ENCODE data around the gene SAP25.
A peak's percentile ranks its signal among the peaks of the same experiment; 100 is the strongest.
"Not testable (repeated sequence)": the region's sequence is repeated elsewhere in the genome, so short reads cannot be mapped to it uniquely, and the experiment has no call there.

SAP25 gene

GRCh38 chr7:100575746-100576383 lies 2.2 kb upstream of the SAP25 start:
- no peak for DNase-seq (ENCODE audit: low read depth in 2 of 2)

DNA sequence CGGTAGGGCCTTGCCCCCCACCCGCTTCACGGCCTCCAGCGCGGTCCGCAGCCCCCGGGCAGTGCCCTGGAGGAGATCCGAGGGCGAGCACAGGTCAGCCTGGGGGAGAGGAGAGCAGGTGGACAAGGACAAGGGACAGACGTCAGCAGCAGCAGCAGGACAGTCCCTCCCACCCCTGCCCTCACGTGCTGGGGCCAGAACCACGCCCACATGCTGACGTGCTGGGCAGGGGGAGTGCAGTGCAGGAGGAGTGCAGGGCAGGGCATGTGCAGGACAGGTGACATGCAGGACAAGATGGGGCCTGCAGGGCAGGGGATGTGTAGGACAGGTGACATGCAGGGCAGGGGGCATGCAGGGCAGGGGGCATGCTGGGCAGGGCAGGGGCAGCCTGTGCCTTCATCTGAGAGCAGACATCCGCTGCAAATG lies 1.5 kb upstream of the SAP25 start:
- no peak for DNase-seq (ENCODE audit: low read depth in 2 of 2)

DNA sequence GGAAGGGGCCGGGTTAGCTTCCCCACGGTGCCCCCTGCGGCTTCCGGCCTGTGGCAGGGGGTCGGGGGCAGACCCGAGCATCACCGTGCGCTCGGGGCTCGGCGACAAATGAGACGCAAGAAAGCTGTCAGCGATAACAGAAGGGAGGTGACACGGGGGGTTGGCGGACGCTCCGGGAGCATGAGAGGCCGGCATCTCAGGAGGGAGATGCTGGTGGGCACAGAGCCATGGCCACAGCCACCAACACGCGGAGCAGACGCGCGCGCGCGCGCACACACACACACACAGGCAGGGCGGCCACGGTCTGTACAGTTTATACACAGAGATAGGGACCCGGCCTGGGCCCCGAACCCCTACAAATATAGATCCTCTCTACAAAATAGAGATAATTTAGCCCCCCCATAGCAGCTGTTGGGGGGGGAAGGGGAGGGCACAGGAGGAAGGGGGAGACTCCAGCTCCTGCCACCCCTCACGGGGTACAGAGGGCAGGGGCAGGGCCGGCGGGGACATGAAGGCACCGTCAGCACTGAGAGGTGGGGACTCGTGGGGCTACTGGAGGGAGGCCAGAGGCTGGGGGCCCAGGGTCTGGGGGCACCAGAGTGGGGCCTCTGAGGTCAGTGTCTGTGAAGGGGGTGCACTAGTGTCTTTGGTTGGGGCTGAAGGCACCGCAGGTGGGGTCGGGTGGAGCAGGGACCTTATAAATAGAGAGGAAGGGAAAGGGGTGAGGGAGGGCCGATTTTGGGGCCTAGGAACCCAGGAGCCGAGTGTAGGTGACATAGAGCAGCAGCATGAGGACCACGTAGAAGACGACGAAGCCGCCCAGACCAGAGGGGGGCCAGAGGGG lies 884 bp upstream of the SAP25 start:
- DNase-seq (ENCODE audit: low read depth in 2 of 2): no peak

DNA sequence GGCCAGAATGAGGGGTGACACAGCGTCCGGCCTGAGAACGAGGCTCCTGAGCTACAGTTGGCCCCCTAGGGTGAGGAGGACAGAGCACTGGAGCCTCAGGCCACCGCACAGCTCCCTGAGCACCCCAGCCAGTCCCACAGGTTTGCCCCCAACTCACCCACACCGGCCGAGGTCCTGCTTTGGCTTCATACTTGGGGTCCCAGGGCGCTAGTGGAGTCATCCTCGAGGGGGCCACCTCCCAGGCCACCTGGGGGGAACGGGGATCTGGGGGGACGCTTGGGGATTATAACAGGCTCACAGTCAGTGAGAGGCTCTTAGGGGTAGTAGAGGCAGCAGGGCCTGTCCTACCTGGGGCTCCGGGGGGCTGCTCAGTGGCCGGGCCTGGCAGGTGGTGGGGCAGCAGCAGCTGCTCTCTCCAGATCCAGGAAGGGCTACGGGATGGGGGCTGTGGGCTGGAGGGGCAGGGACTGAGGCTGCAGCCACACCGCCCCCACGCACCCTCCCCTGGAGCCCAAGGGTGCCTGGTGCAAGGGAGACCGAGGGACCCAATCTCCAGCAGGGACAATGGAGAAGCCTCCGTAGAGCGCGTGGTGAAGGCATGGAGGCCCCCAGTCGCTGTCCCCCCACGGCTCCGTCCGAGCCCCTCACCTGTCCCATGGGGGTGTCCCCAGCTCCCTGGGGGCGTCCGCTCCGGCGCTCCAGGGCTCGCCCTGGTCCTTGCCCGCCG lies 588 bp downstream of the SAP25 start:
- DNase-seq (ENCODE audit: low read depth in 2 of 2): no peak

DNA sequence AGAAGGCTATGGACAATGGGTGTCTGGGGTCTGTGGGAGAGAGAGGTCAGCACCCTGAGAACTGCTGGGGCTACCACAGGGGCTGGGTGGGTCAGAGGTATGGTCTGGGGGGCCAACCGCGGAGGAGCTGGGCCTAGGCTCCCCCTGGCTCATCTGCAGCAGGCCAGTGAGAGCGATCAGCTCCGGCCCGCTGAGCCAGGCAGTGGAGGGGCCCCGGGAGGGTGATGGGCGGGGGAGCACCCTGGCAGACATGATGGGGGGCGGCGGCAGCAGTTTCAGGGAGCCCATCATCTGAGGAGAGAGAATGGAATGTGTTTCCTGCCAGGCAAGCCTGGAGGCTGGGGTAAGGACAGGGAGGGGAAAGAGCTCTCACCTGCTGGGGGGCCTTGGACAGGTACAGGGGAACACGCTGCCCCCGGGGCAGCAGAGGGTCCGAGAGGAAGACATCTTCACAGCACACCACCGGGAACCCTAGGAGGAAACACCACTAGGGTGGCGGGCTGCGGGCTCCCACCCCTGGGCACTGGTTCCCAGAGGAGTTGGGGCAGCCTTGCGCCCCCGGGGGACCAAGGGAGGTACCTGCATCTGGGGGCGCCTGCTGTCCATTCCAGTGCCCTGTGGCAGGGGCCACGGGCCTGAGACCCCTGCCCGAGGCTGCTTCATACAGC lies 1.3 kb downstream of the SAP25 start:
- DNase-seq (ENCODE audit: low read depth in 2 of 2): no peak

DNA sequence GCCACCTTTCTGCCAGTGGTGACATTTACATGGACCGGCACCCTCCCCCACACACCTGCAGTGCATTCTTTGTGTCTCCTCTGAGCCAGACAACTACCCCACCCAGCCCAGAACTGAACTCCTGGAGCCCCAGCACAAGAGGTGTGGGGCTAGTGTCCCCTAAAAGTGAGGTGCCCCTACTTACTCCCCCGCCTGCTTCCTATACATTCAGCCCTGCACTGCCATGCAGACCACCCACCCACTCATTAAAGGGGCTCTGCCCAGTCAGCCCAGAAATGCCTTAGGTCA lies 1.9 kb downstream of the SAP25 start:
- no peak for DNase-seq (ENCODE audit: low read depth in 2 of 2)

GRCh38 chr7:100570954-100571828 lies 2.5 kb downstream of the SAP25 start:
- no peak for DNase-seq (ENCODE audit: low read depth in 2 of 2)

DNA sequence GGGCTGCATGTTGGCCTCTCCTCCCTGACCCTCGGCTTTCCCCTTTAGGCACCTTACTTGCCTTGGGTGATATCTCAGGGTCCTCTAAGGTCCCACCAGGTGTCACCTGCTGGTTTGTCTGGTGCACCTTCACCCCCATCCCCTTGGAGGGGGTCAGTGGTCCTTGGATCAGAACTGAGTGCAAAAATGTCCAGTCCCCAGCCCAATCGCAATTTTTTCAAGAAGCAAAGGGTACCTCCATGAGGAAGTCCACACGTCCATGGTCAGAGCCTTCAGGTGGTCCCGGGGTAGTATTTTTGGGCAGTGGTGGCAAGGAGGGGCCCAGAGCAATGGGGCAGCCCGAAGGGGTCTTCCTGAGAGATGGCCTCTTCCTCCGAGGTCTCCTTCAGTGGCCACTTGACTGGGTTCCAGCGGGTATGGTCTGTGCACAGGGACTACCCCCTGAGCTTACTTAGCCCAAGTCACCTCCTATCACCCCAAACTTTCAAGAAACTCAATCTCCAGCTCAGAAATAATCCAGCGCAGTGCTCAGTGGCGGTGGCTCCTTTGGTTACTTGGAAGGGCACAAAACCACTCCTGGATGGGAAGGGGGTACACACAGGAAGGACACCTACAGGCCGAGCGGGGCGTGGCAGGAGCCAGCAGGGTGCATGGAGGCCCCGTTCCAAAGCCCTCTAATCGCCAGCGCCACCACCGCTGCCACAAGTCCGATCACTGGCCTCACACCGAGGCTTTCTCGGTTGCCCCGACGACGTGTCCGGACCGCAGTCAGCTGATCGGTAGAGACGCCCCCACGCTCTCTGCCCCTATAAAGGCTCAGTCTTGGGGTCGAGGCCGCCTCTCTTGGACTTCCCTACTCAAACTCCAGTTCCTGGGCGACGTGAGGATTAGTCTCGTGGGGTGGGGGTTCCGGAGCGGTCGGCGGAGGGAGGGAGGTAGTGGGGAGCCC lies 4.5 kb downstream of the SAP25 start:
- DNase-seq (ENCODE audit: low read depth in 2 of 2): no peak

DNA sequence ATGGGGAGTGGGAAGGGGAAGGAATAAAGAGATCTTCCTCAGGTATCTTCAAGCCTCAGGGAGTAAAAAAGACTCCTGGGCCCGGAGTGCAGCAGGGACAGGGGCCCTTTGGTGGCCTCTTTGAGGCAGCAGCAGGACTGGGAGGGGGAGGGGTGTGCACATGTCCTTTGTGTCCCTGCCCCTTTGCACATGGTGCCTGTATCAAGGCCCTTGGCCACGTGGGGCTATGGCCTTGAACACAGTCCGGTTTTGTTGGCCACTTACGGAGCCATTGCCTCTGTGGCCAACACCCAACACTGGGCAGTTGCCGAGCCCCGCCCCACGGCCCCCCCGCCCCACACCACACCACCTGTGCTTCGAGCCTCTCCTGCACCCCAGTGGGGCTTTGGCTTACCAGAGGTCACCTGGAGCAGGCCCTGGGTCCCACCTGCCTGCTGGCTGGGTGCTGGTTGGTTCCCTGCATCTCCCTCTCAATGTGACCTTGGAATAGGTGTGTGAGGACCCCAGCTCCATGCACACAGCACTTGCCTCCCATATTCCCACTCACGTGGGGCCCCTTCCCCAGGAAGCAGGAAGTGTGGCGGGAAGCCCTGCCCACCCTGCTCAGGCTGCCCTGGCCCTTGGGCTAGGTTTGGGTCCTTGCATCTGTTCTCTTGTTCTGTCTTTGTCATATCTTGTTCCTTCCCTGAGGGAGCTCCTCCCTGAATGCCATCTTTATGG lies 5.4 kb downstream of the SAP25 start:
- no peak for DNase-seq (ENCODE audit: low read depth in 2 of 2)

DNA sequence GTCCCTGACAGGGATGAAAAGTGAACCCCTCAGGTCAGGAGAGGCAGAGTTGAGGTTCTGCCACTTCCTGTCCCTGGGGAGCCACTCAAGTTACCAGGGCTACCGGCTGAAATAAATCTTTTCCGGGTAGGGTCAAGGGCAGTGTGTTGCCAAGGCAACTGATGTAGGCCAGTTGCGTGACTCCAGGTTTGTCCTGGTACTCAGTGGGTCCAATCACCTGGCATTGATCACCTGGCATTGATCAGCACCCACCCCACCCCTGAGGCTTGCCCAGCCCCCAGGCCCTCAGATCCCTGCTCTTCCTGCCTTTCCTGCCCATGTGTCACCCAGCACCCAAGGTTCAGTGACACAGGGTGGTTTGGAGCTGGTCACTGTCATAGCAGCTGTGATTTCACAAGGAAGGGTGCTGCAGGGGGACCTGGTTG lies 5.9 kb downstream of the SAP25 start:
- no peak for DNase-seq (ENCODE audit: low read depth in 2 of 2)

- DNase-seq (ENCODE audit: low read depth in 2 of 2): no peak
Observed at GRCh38 chr7:100567031-100567730, 6.5 kb downstream of the SAP25 start.

GRCh38 chr7:100566018-100566531 lies 7.6 kb downstream of the SAP25 start:
- DNase-seq (ENCODE audit: low read depth in 2 of 2): no peak

GRCh38 chr7:100565133-100565571 lies 8.5 kb downstream of the SAP25 start:
- DNase-seq (ENCODE audit: low read depth in 2 of 2): no peak

- not testable (repeated sequence) for DNase-seq (ENCODE audit: low read depth in 2 of 2)
Observed at GRCh38 chr7:100564405-100564804, 9.3 kb downstream of the SAP25 start.

GRCh38 chr7:100563809-100564400 lies 9.8 kb downstream of the SAP25 start:
- peak; percentile 71 to 77 for DNase-seq (ENCODE audit: low read depth in 2 of 2)

DNA sequence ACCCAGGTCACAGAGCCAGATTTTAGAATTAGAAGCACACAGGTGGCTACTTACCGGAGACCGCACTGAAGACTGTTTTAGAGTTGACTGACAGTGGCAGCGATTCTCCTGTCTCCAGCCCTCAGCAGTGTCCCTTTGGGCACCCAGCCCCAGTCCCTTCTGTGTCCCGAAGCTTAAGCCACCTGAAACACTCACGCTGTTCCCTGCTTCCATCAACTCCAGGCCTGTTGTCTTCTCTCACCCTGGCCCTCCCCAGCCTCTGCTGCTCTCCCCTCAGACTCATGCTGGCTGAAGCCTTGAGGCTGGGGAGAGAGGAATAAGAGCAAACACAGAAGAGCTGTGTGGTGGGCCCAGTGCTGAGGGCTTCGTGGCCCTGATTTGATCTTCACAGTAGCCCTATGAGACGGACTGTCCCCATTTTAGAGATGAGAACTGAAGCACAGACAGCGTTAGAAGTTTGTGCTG lies 10.6 kb downstream of the SAP25 start:
- DNase-seq (ENCODE audit: low read depth in 2 of 2): no peak

- DNase-seq (ENCODE audit: low read depth in 2 of 2): no peak
Observed at GRCh38 chr7:100562195-100563099, 11.3 kb downstream of the SAP25 start.
